Sigmoid colon (tissue), 7 donors: ENCODE results near the gene FLOT2. TPM values are rescaled to one million over a fixed set of nuclear protein-coding genes. Genes with fewer than 3 reads are reported as not detected.

Source experiments
- DNase-seq: peaks from one replicate; pipeline ENCODE4 v3.0.0-alpha.2; 2019
- H3K27ac ChIP-seq, 4 donors: fragments of 200-600 bp; sonication (generic); one replicate each; pipeline ENCODE4 v1.5.1; 2016 to 2019; ENCODE audit warnings: mild to moderate bottlenecking in 1 of 4
- H3K27me3 ChIP-seq, 3 donors: fragments of 200-600 bp; sonication (generic); one replicate each; pipeline ENCODE4 v1.5.1; 2019; ENCODE audit warnings: mild to moderate bottlenecking in 1 of 3
- H3K36me3 ChIP-seq, 4 donors: fragments of 200-600 bp; sonication (generic); one replicate each; pipeline ENCODE4 v1.5.1; 2016 to 2019
- H3K4me1 ChIP-seq, 4 donors: fragments of 200-600 bp; sonication (generic); one replicate each; pipeline ENCODE4 v1.5.1; 2017 to 2019
- H3K4me3 ChIP-seq, 4 donors: fragments of 200-600 bp; sonication (generic); one replicate each; pipeline ENCODE4 v1.5.1; 2017 to 2019; ENCODE audit warnings: mild to moderate bottlenecking in 2 of 4, moderate library complexity in 1 of 4
- H3K9me3 ChIP-seq, 4 donors: fragments of 200-600 bp in 3 of 4; sonication (generic) in 3 of 4; one replicate each; pipeline versions ENCODE4 v1.5.1 to v1.6.1; 2013 to 2019
- EP300 ChIP-seq, 4 donors: sonication (generic); formaldehyde crosslinking; IDR thresholded peaks; one replicate each; pipeline ENCODE4 v1.6.1; 2017; ENCODE audit warnings: antibody characterized with exemption in 4 of 4
- POLR2A ChIP-seq, 2 donors: fragments of 450-650 bp; IDR thresholded peaks; one replicate each; pipeline ENCODE4 v1.6.1; 2016; ENCODE audit warnings: antibody characterized with exemption in 2 of 2, mild to moderate bottlenecking in 2 of 2, moderate library complexity in 2 of 2
- POLR2AphosphoS5 ChIP-seq, 4 donors: sonication (generic); formaldehyde crosslinking; IDR thresholded peaks; one replicate each; pipeline ENCODE4 v1.6.1; 2017; ENCODE audit warnings: antibody characterized with exemption in 4 of 4
- WGBS, 2 donors: extraction: QIAGEN DNeasy Blood & Tissue Kit; methylation state at CpG; one replicate each; pipeline ENCODE4 v1.1.7; 2013; 5-methylcytosine and 5-hydroxymethylcytosine counted together
- intact Hi-C: fragments of 100-400 bp; cut with DNase I; formaldehyde crosslinking; loops from one replicate; pipeline ENCODE4 v1.15.1; 2023
- polyA plus RNA-seq, 3 donors: library from polyadenylated mRNA; stranded (reverse); fragments of 200-250 nt; gene quantifications; one replicate each; pipeline ENCODE4 v1.2.3, GENCODE V29; 2013
- total RNA-seq, 4 donors: library from RNA; depleted of rRNA; stranded (reverse); fragments of >200 nt; gene quantifications; one replicate each; pipeline ENCODE4 v1.1.0, GENCODE V29; 2016
- TF ChIP-seq, protein P1 (sequence below), 4 experiments: fragments of 450-650 bp in 3 of 4; fragments of 200-600 bp in 1 of 4; IDR thresholded peaks; one replicate each; pipeline ENCODE4 v1.5.1; 2016 to 2019; ENCODE audit warnings: antibody characterized with exemption in 4 of 4, mild to moderate bottlenecking in 3 of 4, moderate library complexity in 2 of 4
- donor health status: healthy with polysubstance abuse.
- donor health status: Bipolar disorder and iron deficiency.
- donor health status: healthy.

FLOT2 gene
- total and polyA plus RNA-seq, 7 donors: 27.3 to 91.8 (median 51.5) TPM

DNA sequence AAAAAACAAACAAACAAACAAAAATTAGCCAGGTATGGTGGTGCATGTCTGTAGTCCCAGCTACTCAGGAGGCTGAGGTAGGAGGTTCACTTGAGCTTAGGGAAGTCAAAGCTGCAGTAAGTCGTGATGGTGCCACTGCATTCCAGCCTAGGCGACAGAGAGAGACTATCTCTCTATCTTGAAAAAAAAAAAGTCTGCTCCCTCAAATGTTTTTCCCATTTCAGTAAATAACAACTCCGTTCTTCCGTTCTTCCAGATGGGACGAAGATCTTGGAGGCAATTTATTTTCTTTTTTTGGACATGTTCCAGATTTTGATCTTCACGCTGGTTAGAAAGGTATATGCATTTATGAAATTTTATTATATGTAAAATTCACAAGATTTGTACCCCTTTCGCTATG is 23.7 kb downstream of the FLOT2 start:
- no peak for DNase-seq
- intact Hi-C loops: no loop called here
- Histone ChIP-seq H3K36me3 (peaks cover 0 to 10% (median 1%) of the 10 kb centered on the region in 4 donors), H3K27me3 (no peaks in the 10 kb centered on the region), H3K4me3 (no peak overlapping the region), H3K4me1 (no peaks in the 10 kb centered on the region), H3K9me3 (no peaks in the 10 kb centered on the region), H3K27ac (no peak overlapping the region)
- TF ChIP-seq EP300 (IDR thresholded peaks at IDR 0.05): no peak
- no peak for TF ChIP-seq POLR2A (IDR thresholded peaks at IDR 0.05)
- TF ChIP-seq POLR2AphosphoS5 (IDR thresholded peaks at IDR 0.05): no peak
- TF ChIP-seq, protein P1, sequence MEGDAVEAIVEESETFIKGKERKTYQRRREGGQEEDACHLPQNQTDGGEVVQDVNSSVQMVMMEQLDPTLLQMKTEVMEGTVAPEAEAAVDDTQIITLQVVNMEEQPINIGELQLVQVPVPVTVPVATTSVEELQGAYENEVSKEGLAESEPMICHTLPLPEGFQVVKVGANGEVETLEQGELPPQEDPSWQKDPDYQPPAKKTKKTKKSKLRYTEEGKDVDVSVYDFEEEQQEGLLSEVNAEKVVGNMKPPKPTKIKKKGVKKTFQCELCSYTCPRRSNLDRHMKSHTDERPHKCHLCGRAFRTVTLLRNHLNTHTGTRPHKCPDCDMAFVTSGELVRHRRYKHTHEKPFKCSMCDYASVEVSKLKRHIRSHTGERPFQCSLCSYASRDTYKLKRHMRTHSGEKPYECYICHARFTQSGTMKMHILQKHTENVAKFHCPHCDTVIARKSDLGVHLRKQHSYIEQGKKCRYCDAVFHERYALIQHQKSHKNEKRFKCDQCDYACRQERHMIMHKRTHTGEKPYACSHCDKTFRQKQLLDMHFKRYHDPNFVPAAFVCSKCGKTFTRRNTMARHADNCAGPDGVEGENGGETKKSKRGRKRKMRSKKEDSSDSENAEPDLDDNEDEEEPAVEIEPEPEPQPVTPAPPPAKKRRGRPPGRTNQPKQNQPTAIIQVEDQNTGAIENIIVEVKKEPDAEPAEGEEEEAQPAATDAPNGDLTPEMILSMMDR (IDR thresholded peaks at IDR 0.05): no peak
- WGBS, 2 donors: 90 to 94% methylated on average over 7 of the region's 7 CpGs

GRCh38 chr17:28871056-28871579 is 26.4 kb downstream of the FLOT2 start:
- WGBS, 2 donors: 62 to 83% methylated on average over 6 of the region's 6 CpGs
- no peaks in the 10 kb centered on the region for H3K36me3 ChIP-seq
- DNase-seq: no peak
- H3K27me3 ChIP-seq: no peaks in the 10 kb centered on the region
- H3K4me1 ChIP-seq: no peaks in the 10 kb centered on the region
- intact Hi-C loops: no loop called here
- TF ChIP-seq POLR2AphosphoS5 (IDR thresholded peaks at IDR 0.05): no peak
- TF ChIP-seq EP300 (IDR thresholded peaks at IDR 0.05): no peak
- TF ChIP-seq, protein P1 (IDR thresholded peaks at IDR 0.05): no peak
- TF ChIP-seq POLR2A (IDR thresholded peaks at IDR 0.05): no peak
- no peak overlapping the region for H3K4me3 ChIP-seq
- no peaks in the 10 kb centered on the region for H3K9me3 ChIP-seq
- no peak overlapping the region for H3K27ac ChIP-seq

DNA sequence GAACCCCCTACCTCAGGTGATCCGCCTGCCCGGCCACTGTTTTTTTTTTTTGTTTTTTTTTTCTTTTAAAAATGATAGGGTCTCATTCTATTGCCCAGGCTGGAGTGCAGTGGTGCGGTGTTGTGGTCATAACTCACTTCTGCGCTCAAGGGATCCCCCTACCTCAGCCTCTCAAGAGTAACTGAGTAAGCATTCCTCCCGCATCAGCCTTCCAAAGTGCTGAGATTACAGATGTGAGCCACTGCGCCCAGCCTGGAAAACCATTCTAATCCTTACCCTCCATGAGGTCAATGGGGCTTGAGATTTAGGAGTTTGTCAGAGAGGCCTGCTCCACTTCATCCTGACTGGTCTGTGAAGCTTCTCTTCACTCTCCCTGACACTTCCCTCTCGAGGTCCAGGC is 30.3 kb downstream of the FLOT2 start:
- Histone ChIP-seq H3K27ac (no peak overlapping the region), H3K9me3 (no peaks in the 10 kb centered on the region), H3K36me3 (no peaks in the 10 kb centered on the region), H3K4me3 (no peak overlapping the region), H3K27me3 (no peaks in the 10 kb centered on the region), H3K4me1 (no peaks in the 10 kb centered on the region)
- DNase-seq: no peak
- intact Hi-C loops: no loop called here
- WGBS, 2 donors: 93 to 94% methylated on average over 7 of the region's 7 CpGs
- TF ChIP-seq, protein P1 (IDR thresholded peaks at IDR 0.05): no peak
- TF ChIP-seq POLR2A (IDR thresholded peaks at IDR 0.05) (no peak), EP300 (IDR thresholded peaks at IDR 0.05) (no peak), POLR2AphosphoS5 (IDR thresholded peaks at IDR 0.05) (no peak)

- Histone ChIP-seq H3K36me3 (peaks cover 0 to 5% (median 0%) of the 10 kb centered on the region in 4 donors), H3K4me3 (no peak overlapping the region), H3K27ac (no peak overlapping the region), H3K27me3 (no peaks in the 10 kb centered on the region), H3K9me3 (no peaks in the 10 kb centered on the region), H3K4me1 (no peaks in the 10 kb centered on the region)
- WGBS, 2 donors: 87 to 88% methylated on average over 13 of the region's 13 CpGs
- no peak for DNase-seq
- TF ChIP-seq, protein P1 (IDR thresholded peaks at IDR 0.05): no peak
- TF ChIP-seq POLR2AphosphoS5 (IDR thresholded peaks at IDR 0.05) (no peak), EP300 (IDR thresholded peaks at IDR 0.05) (no peak), POLR2A (IDR thresholded peaks at IDR 0.05) (no peak)
- intact Hi-C loops: no loop called here
Measured at GRCh38 chr17:28865946-28866752, 31.4 kb downstream of the FLOT2 start.
